Activated naive CD4-positive, alpha-beta T cell treated with anti-CD3 and anti-CD28 coated beads, Interleukin-2, amount 50 U/mL, for 16 hours (primary cell): ENCODE data around the gene HSD11B1.

Experiments used
- DNase-seq: peaks from one replicate; pipeline ENCODE4 v3.0.0-alpha.2; 2020

The HSD11B1 gene

DNA sequence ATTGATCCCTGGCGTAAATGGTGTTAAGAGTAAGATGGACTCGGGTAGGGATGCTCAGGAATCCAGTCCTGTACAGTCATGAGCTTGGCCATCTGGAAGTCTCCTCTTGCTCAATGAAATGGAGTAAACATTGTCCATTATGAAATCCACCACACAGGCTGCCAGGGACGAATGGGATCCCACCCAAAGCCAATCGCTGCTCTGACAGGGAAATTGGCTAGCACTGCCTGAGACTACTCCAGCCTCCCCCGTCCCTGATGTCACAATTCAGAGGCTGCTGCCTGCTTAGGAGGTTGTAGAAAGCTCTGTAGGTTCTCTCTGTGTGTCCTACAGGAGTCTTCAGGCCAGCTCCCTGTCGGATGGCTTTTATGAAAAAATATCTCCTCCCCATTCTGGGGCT, at the start of gene HSD11B1:
TSS of gene HSD11B1 (plus strand) at position 263 of the 400 bp plus-strand sequence. CDS start at position 360, 97 bp downstream.
- no peak for DNase-seq

DNA sequence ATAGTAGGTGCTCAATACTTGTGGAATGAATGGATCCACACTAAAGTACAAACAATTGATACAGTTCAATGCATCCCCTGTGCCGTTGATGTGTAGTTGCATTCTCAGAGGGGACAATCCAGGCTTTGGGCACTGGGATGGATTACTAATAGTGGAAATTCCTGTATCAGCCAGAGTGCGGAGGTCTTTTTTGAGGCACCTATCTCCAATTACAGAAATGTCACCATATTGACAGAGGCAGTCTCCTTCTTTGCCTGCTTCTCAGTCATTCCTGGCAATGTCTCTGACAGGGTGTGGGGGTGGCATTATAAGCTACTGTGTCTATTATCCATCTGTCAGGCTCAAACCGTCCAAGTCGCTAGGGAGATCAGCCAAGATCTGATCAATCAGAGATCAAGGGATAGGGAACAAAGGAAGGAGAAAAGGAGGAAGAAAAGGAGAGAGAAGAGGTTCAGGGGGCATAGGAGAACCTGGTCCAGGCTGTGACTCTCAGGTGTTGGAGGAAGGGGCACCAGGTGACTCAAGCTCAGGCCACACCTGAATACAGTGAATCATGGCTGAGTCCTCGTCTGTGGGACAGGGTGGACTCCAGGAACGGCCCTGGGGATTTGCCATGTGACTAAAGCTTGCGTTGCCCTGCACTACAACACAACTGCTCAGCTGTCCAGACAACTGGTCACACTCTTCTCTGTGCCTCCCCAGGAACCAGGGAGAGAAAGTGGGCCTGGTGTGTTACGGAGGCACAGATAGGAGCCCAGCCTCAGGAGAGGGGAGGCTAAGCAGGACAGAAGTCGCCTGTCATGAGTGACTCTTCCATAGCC, 49.0 kb upstream of the HSD11B1 start:
- no peak for DNase-seq

DNA sequence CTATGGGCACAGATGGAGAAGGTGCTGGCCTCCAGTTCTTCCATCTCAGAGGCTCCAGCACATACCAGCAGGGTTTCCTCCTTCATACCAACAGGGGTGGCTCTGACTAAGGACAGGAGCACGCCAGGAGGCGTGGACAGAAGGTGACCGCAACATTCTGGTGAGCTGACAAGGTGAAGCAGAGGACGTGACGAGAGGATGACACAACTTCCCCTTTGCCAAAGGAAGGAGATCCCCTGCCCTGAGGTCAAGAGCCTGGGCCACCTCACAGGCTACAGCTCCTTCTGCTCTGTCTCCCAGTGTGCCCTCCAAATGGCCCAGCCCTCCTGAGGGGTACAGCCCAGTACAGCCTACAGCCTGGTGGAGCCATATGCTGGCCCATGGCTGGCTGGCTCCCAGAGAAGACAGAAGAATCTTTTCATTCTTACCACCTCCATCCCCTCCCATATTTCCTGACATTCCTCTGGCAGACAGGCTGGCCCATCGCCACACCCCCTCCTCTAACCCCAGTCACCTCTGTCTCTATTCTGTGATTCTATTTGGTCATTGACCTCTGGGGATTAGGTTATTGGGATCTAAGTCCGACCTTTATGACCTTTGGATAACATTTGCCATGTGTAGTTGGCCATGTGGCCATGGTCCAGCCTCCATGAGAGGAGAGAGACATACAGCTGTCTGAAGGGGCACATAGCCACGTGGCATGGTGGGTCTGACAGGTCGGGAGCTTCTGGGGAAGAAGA, 47.3 kb upstream of the HSD11B1 start:
- no peak for DNase-seq

DNA sequence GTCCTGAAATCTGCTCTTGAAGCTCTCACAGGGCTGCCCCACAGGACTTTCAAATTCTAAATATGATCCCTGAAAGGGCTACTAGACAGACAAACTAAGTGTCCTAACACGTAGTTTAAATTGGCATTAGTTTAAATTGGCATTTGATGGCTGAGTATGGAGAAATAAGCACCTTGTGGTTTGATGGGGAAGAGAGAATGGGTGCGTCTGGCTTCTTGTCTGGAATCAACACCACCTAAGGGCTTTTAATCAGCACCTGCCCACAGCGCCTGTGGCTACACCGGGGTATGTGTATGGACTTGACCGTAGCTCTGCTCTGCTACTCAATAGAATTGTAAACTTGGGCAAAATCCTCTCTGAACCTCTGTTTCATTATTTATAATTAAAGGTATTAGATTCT, 46.7 kb upstream of the HSD11B1 start:
- DNase-seq = no peak

DNA sequence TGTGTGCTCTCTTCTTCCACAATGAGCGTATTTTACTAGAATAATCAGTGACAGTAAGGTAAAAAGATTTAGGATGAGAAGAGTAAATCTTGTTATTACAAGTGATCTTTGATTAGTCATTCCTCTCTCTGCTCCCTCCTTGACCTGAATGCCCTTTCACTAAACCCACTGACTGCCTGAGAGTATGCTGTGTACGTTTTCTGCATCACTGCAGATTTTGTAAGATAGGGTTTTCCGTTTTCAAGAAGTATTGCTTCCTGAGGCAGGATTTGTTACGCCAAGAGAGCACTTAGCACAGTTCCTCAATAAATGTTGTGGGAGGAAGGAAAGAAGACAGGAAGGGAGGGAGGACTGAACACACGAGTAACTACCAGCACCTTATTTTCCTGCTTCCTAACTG, 44.7 kb upstream of the HSD11B1 start:
- no peak for DNase-seq

DNA sequence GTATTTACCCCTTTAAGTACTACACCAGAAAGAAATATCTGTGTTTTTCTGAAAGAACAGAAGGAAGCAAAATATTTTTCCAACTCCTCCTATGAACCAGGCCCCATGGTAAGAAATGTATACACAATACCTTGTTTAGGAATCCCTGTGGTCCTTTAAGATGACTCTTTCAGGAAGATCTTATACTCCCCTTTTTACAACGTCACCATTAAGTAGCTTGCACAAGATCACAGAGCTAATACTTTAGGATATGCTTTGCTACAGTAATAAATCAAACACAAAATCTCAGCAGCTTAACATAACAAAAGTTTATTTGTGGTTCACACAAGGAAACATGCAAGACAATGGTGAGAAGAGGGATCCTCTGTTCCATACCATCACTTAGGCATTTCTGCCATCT, 43.6 kb upstream of the HSD11B1 start:
- no peak for DNase-seq

DNA sequence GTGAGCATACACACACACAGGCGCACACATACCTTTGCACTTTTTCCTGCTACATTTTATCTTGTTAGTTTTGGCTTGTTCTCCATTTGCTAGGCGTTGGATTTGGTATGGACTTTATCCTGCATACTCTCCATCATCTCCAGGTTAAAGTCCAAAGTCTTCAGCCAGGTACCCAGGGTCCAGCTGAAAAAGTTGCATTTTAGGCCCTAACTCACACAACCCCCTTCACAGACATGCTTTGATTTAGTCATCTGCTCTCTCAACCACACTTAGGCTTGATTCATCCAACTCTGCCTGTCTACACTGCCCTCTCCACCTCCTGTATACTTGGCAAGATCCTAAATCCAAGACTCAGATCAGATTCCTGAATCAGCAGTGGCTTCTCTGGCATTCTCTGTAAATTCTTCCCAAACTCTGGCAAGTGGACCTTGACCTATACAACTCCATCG, 41.7 kb upstream of the HSD11B1 start:
- no peak for DNase-seq

DNA sequence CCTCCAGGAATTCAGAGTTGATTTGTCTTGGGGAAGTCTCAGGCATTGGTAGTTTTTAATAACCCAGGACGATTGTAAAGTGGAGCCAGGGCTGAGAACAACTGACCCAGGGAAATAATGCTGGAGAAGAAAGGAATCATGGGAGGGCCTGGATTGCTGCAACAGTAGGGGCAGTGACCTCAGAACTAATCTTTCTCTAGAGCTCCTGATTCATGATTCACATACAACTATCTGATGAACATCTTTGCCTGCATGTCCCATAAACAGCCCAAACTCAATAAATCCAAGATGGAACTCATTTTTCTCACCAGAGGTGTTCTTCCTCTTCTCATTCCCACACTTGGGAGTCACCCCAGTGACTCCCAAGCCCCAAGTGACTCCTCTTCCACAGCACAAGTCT, 37.5 kb upstream of the HSD11B1 start:
- DNase-seq = no peak

DNA sequence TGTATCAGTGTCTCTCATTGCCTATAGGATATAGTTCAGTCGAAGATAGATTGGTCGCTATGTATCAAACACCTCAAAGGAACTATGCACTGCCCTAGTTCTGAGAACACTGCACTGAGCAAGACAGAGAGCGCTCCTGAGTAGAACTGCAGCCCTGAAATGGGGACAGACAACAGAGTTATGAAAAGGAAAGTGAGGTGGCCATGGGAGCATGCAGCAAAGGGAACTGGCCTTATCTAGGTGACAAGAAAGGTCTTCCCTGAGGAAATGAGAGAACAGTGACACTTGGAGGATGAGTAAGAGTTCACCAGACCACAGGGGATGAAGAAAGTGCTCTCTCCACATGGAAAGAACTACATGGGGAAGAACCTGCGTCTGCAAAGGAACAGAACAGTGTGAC, 36.9 kb upstream of the HSD11B1 start:
- DNase-seq = no peak

DNA sequence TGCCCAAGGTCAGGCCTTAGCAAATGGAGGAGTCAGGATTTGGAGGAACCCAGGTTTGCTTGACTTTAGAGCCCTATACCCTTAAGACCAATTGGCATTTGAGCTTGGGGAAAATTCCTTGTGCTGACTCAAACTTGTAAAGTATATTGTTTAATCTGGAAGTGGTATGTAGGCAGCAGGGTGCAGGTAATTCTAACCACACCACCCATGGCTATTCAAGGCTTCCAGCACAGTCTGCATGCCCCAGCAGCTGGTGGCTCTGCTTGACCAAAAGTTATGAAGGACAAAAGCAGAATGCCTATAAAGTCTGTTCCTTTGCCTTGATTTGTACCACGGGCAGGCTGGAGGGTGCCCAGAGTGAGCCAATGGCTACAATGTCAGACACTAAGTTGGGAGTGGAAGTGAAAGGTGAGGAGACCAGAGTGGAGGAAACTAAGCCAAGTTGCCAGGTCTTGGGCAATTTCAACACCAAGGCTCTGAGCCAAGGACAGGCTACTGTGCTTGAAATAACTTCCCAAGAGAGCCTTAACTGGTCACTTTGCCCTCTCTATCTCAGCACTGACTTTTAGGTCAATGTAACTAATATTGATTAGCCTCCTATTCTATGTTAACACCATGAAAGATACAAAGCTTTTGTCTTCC, 34.1 kb upstream of the HSD11B1 start:
- no peak for DNase-seq

DNA sequence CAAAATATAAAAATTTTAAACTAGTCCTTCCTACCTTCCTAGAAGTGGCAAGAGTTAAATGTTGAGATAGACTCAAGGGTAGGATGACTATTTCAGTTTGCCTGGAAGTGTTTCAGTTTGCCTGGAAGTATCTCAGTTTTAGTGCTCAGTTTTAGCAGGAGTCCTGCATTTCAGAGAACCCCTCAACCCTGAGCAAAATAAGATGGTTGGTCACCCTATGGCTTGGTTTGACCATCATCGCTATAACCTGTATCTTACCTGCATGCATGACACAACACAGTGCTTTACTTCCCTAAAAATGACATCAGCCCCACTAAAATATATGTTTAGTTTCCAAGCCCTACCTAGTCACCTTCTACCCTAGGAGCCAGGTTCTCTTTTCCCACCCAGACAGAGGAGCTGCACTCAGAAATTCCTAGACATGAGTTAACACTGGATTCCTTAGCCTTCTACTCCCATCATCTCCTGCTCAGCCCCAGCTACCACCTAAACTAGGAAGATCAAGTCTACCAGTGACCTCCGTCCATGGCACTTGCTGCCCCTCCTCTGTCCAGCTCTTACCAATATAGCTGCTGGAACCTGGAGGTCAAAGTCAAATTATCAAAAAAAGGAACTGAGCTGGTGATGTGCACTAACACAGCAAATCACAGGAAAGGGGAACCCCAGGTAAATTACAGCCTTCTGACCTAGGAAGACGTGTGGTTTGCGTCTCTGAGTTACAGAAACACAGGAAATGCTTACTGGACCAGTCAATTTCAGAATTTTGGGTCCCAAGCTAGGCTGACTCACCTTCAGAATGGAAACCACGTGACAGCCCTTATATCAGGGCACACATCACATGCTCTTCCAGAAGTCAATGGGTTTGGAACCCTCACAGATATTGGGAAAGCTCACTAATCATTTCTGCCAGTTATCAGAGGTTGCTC, 31.7 kb upstream of the HSD11B1 start:
- no peak for DNase-seq

DNA sequence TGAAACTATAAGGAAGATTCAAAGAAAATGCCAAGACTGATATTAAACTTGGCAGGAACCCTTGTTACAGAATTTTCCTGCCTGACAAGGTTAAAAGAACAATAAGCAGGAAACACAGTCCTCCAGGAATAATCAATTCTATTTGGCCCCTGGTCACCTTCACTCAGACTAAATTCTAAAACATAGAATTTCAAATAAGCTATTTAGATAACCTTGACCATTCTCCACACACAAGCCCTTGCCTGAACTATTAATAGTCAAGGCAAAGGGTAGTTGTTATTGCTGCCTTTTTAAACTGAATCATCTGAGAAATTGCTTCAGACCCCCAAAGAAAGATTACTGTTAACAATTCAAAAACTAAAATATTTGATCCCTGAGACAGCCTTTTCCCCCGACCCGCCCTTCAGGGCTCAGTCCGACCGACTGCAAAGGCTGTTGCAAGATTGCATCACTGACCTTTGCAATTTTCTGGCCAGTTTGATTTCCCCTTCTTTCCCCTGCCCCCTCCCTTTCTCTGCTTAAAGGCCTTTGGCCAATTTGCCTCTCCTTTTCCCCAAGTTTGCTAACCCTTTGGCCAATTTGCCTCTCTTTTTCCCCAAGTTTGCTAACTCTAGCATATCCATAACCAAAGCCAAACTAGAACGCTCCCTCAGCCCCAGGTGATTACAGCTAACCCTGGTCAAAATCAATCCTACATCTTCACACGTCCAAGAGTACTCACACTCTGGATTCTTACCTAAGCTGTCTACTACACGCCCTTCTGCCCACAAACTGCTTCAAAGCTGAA, 30.8 kb upstream of the HSD11B1 start:
- DNase-seq = no peak

DNA sequence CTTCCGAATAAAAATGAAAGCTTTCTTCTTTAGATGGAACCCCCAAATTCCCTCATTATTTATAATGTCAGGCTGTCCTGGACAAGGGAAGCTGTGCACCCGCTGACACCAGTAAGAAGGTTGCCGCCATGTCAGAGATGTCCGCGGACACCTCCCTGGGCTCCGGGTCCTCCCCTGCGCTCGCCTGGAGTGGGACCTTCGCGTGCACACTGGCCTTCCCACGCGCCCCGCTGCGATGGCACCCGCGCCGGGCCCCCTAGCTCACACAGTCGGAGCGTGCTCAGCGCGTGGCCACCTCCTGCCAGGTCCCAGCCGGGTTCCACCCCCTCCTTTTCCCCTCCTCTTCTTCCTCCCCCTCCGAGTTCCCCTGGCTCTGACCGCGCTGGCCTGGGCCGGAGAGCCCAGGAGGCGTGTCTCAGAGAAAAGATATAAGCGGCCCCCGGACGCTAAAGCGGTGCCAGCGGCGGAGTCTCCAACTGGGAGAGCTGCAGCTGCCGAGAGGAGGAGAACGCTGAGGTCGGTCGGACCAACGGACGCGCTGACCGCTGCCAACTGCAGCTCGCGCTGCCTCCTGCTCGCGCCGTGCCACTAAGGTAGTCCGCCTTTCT, 29.6 kb upstream of the HSD11B1 start, which contains the start of gene G0S2:
TSS of gene G0S2 (plus strand) at position 456 of the 608 bp plus-strand sequence. CDS start 273 bp downstream, outside the sequence.
- peak; percentile 50 for DNase-seq

DNA sequence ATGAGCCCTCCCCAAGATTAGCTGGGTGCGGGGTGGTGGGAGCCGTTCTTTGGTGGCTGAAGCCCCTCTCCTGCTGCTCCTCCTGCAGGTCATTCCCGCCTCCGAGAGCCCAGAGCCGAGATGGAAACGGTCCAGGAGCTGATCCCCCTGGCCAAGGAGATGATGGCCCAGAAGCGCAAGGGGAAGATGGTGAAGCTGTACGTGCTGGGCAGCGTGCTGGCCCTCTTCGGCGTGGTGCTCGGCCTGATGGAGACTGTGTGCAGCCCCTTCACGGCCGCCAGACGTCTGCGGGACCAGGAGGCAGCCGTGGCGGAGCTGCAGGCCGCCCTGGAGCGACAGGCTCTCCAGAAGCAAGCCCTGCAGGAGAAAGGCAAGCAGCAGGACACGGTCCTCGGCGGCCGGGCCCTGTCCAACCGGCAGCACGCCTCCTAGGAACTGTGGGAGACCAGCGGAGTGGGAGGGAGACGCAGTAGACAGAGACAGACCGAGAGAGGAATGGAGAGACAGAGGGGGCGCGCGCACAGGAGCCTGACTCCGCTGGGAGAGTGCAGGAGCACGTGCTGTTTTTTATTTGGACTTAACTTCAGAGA, 29.0 kb upstream of the HSD11B1 start:
- peak; percentile 20 for DNase-seq

DNA sequence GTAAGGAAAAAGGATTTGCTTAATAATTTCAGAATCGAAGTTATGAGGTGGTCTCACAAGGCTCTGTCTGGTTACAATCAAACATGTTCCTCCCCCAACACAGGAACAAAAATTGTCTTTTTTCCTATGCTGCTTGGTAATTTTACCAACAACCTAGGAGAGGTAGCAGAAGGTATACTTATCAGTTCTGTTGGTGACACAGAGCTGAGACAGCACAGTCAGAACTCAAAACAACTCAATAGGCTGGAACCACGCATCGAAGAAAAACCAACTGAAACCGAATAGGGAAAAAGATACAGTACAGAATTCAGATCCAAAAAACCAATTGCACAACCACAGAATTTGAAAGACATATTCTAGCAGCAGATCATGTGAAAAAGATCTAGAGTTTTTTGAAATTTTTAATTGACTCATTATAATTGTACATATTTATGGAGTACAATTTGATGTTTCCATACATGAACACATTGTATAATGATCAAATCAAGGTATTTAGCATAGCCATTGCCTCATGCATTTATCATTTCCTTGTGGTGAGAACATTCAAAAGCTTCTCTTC, 25.6 kb upstream of the HSD11B1 start:
- no peak for DNase-seq

DNA sequence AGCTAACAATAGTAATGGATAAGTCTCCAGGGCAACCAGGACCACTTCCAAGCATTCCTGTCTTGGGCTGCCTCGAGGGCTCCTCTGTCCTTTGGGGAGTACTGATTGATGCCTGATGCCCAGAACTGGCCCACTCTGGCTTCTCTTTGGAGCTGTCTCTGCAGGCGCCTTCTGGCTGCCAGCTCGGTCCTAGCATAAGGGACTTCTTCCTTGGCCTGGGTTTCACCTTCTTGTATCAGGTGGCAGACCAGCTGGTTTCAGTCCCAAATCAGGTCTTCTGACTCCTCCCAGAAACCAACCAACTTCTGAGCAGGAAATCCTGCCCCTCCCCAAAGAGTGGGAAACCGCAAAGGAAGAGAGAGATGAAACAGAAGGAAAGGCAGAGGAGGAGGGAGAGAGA, 18.8 kb upstream of the HSD11B1 start:
- DNase-seq = no peak

DNA sequence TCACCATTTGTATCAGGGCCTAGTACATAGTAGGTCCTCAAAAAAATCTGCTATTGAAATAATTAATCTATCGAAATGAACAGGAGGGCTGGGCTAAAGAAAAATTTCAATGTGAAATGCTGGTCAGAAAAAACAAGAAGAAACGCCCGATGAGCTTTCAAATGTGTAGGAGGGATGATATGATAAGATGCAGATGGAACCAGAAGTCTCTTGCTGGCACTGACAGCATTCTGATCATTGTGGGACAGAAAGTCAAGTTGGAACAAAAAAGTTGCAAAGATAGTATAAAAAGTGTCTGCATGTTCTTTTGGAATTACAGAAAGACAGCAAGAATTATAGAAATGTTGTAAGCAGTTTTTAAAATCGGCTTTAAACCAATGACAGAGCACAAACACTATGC, 18.3 kb upstream of the HSD11B1 start:
- DNase-seq = no peak

DNA sequence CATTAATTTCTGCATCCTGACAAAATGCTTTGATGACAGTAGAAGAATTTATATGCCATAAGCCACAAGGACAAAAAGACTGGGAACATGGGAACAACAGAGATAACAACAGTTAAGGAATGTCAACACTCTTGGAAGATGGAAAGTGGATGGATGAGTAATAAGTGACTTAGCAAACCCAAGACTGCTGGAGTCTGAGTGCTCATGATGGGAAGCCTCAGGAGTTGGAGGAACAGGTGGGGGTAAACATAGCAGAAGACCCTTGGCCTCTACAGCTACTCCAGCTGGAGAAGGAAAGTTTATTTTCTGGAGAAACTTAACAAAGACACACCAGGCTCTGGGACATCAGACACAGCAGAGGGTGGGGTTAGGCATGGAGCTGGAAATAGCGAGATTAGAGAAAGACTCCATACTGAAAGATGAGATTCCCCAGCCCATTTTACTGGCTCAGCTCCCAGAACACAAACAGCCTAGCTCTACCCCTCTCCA, 15.9 kb upstream of the HSD11B1 start:
- no peak for DNase-seq

DNA sequence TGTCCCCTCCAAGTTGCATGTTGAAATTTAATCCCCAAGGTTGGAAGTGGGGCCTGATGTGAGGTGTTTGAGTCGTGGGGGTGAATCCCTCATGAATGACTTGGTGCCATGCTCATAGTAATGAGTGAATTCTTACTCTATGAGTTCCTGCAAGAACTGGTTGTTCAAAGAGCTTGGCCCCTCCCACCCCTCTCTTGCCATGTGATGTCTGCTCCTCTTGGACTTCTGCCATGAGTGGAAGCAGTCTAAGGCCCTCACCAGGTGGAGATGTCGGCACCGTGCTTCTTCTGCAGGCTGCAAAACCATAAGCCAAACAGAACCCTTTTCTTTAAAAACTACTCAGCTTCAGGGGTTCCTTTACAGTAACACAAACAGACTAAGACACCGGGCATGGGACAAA, 15.2 kb upstream of the HSD11B1 start:
- no peak for DNase-seq

DNA sequence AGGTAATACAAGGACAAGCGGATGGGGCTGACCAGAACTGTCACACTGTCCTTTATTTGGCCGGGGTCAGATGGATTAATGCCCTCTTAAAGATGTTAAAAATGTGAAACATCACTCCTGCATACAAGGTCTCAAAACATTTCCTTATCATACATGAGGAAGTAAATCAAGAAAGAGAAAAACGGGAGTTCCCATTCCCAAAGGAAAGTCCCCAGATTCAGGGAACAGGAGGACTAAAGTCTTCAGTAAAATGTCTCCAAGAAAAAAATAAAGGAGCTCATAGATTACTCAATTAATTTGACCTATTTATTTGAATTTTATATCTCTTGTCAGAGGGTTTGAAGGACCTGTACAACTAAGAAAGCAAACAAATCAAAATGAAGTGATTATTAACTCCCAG, 13.4 kb upstream of the HSD11B1 start:
- no peak for DNase-seq
